Measurements from ENCODE around the gene TSPAN33. TPM values are rescaled to one million over a fixed set of nuclear protein-coding genes. Genes with fewer than 3 reads are reported as not detected.

Gene TSPAN33
- total RNA-seq, 1 donor from 2014 or later: 6.6 TPM

GRCh38 chr7:129103561-129104324 is 40.8 kb upstream of the TSPAN33 start:
- DNase-seq: no peak
- H3K36me3 Mint-ChIP-seq (ENCODE audit: unreplicated experiment): no peaks in the 10 kb centered on the region
- no peak overlapping the region for H3K27ac Mint-ChIP-seq (ENCODE audit: unreplicated experiment)
- no peaks in the 10 kb centered on the region for H3K27me3 Mint-ChIP-seq (ENCODE audit: unreplicated experiment)
- H3K9me3 Mint-ChIP-seq (ENCODE audit: unreplicated experiment): peaks cover 2% of the 10 kb centered on the region
- TF ChIP-seq CTCF (IDR thresholded peaks at IDR 0.05; ENCODE audit: partially characterized antibody, unreplicated experiment): no peak
- peaks cover 9% of the 10 kb centered on the region for H3K4me1 Mint-ChIP-seq (ENCODE audit: low read depth, unreplicated experiment)
- no peak overlapping the region for H3K4me3 Mint-ChIP-seq (ENCODE audit: unreplicated experiment)

GRCh38 chr7:129108581-129108980 is 35.9 kb upstream of the TSPAN33 start:
- Mint-ChIP-seq H3K4me3 (ENCODE audit: unreplicated experiment) (no peak overlapping the region), H3K27ac (ENCODE audit: unreplicated experiment) (no peak overlapping the region)

GRCh38 chr7:129110258-129110981 is 34.1 kb upstream of the TSPAN33 start:
- Mint-ChIP-seq H3K27me3 (ENCODE audit: unreplicated experiment) (peaks cover 3% of the 10 kb centered on the region), H3K4me1 (ENCODE audit: low read depth, unreplicated experiment) (no peaks in the 10 kb centered on the region)

More at GRCh38 chr7:129108581-129108980, 35.9 kb upstream of the TSPAN33 start:
- TF ChIP-seq CTCF (IDR thresholded peaks at IDR 0.05; ENCODE audit: partially characterized antibody, unreplicated experiment): no peak
- Mint-ChIP-seq H3K36me3 (ENCODE audit: unreplicated experiment) (no peaks in the 10 kb centered on the region), H3K27me3 (ENCODE audit: unreplicated experiment) (no peaks in the 10 kb centered on the region), H3K4me1 (ENCODE audit: low read depth, unreplicated experiment) (no peaks in the 10 kb centered on the region), H3K9me3 (ENCODE audit: unreplicated experiment) (peaks cover 2% of the 10 kb centered on the region)
- DNase-seq: no peak

GRCh38 chr7:129110982-129111376 is 33.5 kb upstream of the TSPAN33 start:
- H3K36me3 Mint-ChIP-seq (ENCODE audit: unreplicated experiment): no peaks in the 10 kb centered on the region
- DNase-seq: no peak
- H3K4me1 Mint-ChIP-seq (ENCODE audit: low read depth, unreplicated experiment): no peaks in the 10 kb centered on the region
- H3K27me3 Mint-ChIP-seq (ENCODE audit: unreplicated experiment): peaks cover 3% of the 10 kb centered on the region
- H3K27ac Mint-ChIP-seq (ENCODE audit: unreplicated experiment): no peak overlapping the region
- peaks cover 2% of the 10 kb centered on the region for H3K9me3 Mint-ChIP-seq (ENCODE audit: unreplicated experiment)
- no peak for TF ChIP-seq CTCF (IDR thresholded peaks at IDR 0.05; ENCODE audit: partially characterized antibody, unreplicated experiment)
- H3K4me3 Mint-ChIP-seq (ENCODE audit: unreplicated experiment): no peak overlapping the region

More at GRCh38 chr7:129110258-129110981, 34.1 kb upstream of the TSPAN33 start:
- H3K36me3 Mint-ChIP-seq (ENCODE audit: unreplicated experiment): no peaks in the 10 kb centered on the region
- peaks cover 2% of the 10 kb centered on the region for H3K9me3 Mint-ChIP-seq (ENCODE audit: unreplicated experiment)
- H3K4me3 Mint-ChIP-seq (ENCODE audit: unreplicated experiment): no peak overlapping the region
- no peak for DNase-seq
- H3K27ac Mint-ChIP-seq (ENCODE audit: unreplicated experiment): no peak overlapping the region
- no peak for TF ChIP-seq CTCF (IDR thresholded peaks at IDR 0.05; ENCODE audit: partially characterized antibody, unreplicated experiment)

GRCh38 chr7:129115676-129116075 is 28.8 kb upstream of the TSPAN33 start:
- Mint-ChIP-seq H3K9me3 (ENCODE audit: unreplicated experiment) (peaks cover 8% of the 10 kb centered on the region), H3K36me3 (ENCODE audit: unreplicated experiment) (peaks cover 7% of the 10 kb centered on the region), H3K4me1 (ENCODE audit: low read depth, unreplicated experiment) (no peaks in the 10 kb centered on the region), H3K27me3 (ENCODE audit: unreplicated experiment) (peaks cover 4% of the 10 kb centered on the region), H3K27ac (ENCODE audit: unreplicated experiment) (no peak overlapping the region), H3K4me3 (ENCODE audit: unreplicated experiment) (no peak overlapping the region)
- TF ChIP-seq CTCF (IDR thresholded peaks at IDR 0.05; ENCODE audit: partially characterized antibody, unreplicated experiment): no peak
- DNase-seq: no peak
